DOHH2 (cell line): ENCODE data around the gene TBC1D22A.

ENCODE experiments used
- CTCF ChIP-seq: fragments of 200-600 bp; sonication (generic); IDR thresholded peaks from one replicate; pipeline ENCODE4 v1.5.1; 2014; ENCODE audit warnings: antibody characterized with exemption, mild to moderate bottlenecking, low read depth, low read length; ENCODE audit not compliant: poor library complexity, severe bottlenecking
- EZH2phosphoT487 ChIP-seq: fragments of 200-600 bp; sonication (generic); IDR thresholded peaks from 2 replicates; pipeline ENCODE4 v1.6.1; 2017; ENCODE audit warnings: borderline replicate concordance, mild to moderate bottlenecking, antibody characterized with exemption, low read length, moderate library complexity, mixed read lengths

GRCh38 chr22:46866591-46866990 lies 104.1 kb downstream of the TBC1D22A start:
- TF ChIP-seq CTCF (no peak), EZH2phosphoT487 (no peak)
